OCI-LY1 (cell line): ENCODE data around the gene ATG7.

Source experiments
- H2AFZ ChIP-seq: fragments of 200-600 bp; sonication (generic), shearing (Covaris generic); 2 replicates; pipeline ENCODE4 v1.6.0; 2014; ENCODE audit warnings: antibody characterized with exemption, mild to moderate bottlenecking, low read length
- H3F3A ChIP-seq: fragments of 200-600 bp; sonication (generic), shearing (Covaris generic); 2 replicates; pipeline ENCODE4 v1.6.0; 2014; ENCODE audit warnings: mild to moderate bottlenecking, antibody characterized with exemption, low read length, moderate library complexity; ENCODE audit not compliant: insufficient read depth
- H3K27ac ChIP-seq: fragments of 200-600 bp; sonication (generic); 2 replicates; pipeline ENCODE4 v1.5.1; 2014; ENCODE audit warnings: low read length, mixed run types, mild to moderate bottlenecking, low read depth; ENCODE audit not compliant: poor library complexity, severe bottlenecking
- H3K27me3 ChIP-seq: fragments of 200-600 bp; sonication (generic); 2 replicates; pipeline ENCODE4 v1.6.0; 2014; ENCODE audit warnings: antibody characterized with exemption, mild to moderate bottlenecking, low read length, moderate library complexity; ENCODE audit not compliant: insufficient read depth
- H3K36me3 ChIP-seq: fragments of 200-600 bp; sonication (generic); 2 replicates; pipeline ENCODE4 v1.6.1; 2014; ENCODE audit warnings: mild to moderate bottlenecking, antibody characterized with exemption, low read length, moderate library complexity, mixed read lengths; ENCODE audit not compliant: insufficient read depth
- H3K4me1 ChIP-seq: fragments of 200-600 bp; sonication (generic); 2 replicates; pipeline ENCODE4 v1.5.1; 2014; ENCODE audit warnings: mild to moderate bottlenecking, low read length, moderate library complexity; ENCODE audit not compliant: insufficient read depth, severe bottlenecking
- H3K4me2 ChIP-seq: fragments of 200-600 bp; sonication (generic), shearing (Covaris generic); 2 replicates; pipeline ENCODE4 v1.6.1; 2014; ENCODE audit warnings: low read length
- H3K4me3 ChIP-seq: fragments of 200-600 bp; sonication (generic); 2 replicates; pipeline ENCODE4 v1.5.1; 2014; ENCODE audit warnings: low read length, low read depth, mild to moderate bottlenecking, mixed read lengths; ENCODE audit not compliant: poor library complexity, severe bottlenecking
- H3K79me2 ChIP-seq: fragments of 200-600 bp; shearing (Covaris generic); 2 replicates; pipeline ENCODE4 v1.6.1; 2016; ENCODE audit warnings: mixed run types, low read length, mixed read lengths; ENCODE audit not compliant: insufficient read depth
- H3K9ac ChIP-seq: fragments of 200-600 bp; sonication (generic), shearing (Covaris generic); 2 replicates; pipeline ENCODE4 v1.6.1; 2014; ENCODE audit warnings: mild to moderate bottlenecking, low read length, mixed read lengths
- H3K9me2 ChIP-seq: fragments of 200-600 bp; sonication (generic), shearing (Covaris generic); 2 replicates; pipeline ENCODE4 v1.6.1; 2014; ENCODE audit warnings: low read depth, mild to moderate bottlenecking, low read length, mixed read lengths
- H3K9me3 ChIP-seq: fragments of 200-600 bp; shearing (Covaris generic); 2 replicates; pipeline ENCODE4 v1.6.1; 2014; ENCODE audit warnings: low read length, mixed read lengths
- H4K20me1 ChIP-seq: fragments of 200-600 bp; sonication (generic), shearing (Covaris generic); 2 replicates; pipeline ENCODE4 v1.6.0; 2016; ENCODE audit warnings: mild to moderate bottlenecking, low read length; ENCODE audit not compliant: insufficient read depth
- CTCF ChIP-seq: fragments of 200-600 bp; sonication (generic), shearing (Covaris generic); IDR thresholded peaks from 2 replicates; pipeline ENCODE4 v1.5.1; 2017; ENCODE audit warnings: mild to moderate bottlenecking, antibody characterized with exemption, low read length, moderate library complexity, mixed read lengths
- EZH2 ChIP-seq: fragments of 200-600 bp; sonication (generic), shearing (Covaris generic); IDR thresholded peaks from 2 replicates; pipeline ENCODE4 v1.8.0; 2017; ENCODE audit warnings: borderline replicate concordance, mixed run types, mild to moderate bottlenecking, antibody characterized with exemption, low read length, moderate library complexity, mixed read lengths

The ATG7 gene

GRCh38 chr3:11548721-11549131 lies 276.5 kb downstream of the ATG7 start:
- Histone ChIP-seq H3K36me3 (peaks cover 18% of the 10 kb centered on the region; the same call in 1 of the 2 replicates), H4K20me1 (no peaks in the 10 kb centered on the region), H3K9me3 (no peaks in the 10 kb centered on the region), H2AFZ (no peak overlapping the region), H3K9me2 (no peaks in the 10 kb centered on the region), H3K9ac (no peak overlapping the region), H3K4me2 (no peak overlapping the region), H3K79me2 (no peaks in the 10 kb centered on the region), H3K4me3 (no peak overlapping the region), H3K27ac (peak overlapping the region; percentile 71), H3F3A (0 out of 2 replicates have a peak, but pooled peaks cover 6% of the 10 kb centered on the region), H3K27me3 (no peaks in the 10 kb centered on the region), H3K4me1 (peaks cover 27% of the 10 kb centered on the region)
- TF ChIP-seq EZH2, result no peak
- TF ChIP-seq CTCF, result no peak

- Histone ChIP-seq H2AFZ (no peak overlapping the region), H3K27me3 (no peaks in the 10 kb centered on the region), H3K4me3 (no peak overlapping the region), H3K79me2 (no peaks in the 10 kb centered on the region), H4K20me1 (no peaks in the 10 kb centered on the region), H3K9ac (no peak overlapping the region), H3K9me2 (no peaks in the 10 kb centered on the region), H3K27ac (peak overlapping the region; percentile 71), H3K36me3 (peaks cover 27% of the 10 kb centered on the region; the same call in 1 of the 2 replicates), H3K9me3 (no peaks in the 10 kb centered on the region), H3K4me1 (peaks cover 27% of the 10 kb centered on the region), H3F3A (0 out of 2 replicates have a peak, but pooled peaks cover 6% of the 10 kb centered on the region), H3K4me2 (no peak overlapping the region)
- TF ChIP-seq EZH2 (no peak), CTCF (no peak)
Observed at GRCh38 chr3:11549580-11550140, 277.5 kb downstream of the ATG7 start.

GRCh38 chr3:11551036-11551435 lies 278.8 kb downstream of the ATG7 start:
- Histone ChIP-seq H3K79me2 (no peaks in the 10 kb centered on the region), H3K27me3 (no peaks in the 10 kb centered on the region), H3K9me2 (no peaks in the 10 kb centered on the region), H3K36me3 (peaks cover 41% of the 10 kb centered on the region; the same call in 1 of the 2 replicates), H3K4me1 (peaks cover 27% of the 10 kb centered on the region), H3K9ac (no peak overlapping the region), H3K27ac (no peak overlapping the region), H4K20me1 (no peaks in the 10 kb centered on the region), H2AFZ (no peak overlapping the region), H3K4me3 (no peak overlapping the region), H3K4me2 (no peak overlapping the region), H3K9me3 (no peaks in the 10 kb centered on the region), H3F3A (0 out of 2 replicates have a peak, but pooled peaks cover 6% of the 10 kb centered on the region)
- TF ChIP-seq EZH2 (no peak), CTCF (no peak)
